NCI-H2196 (cell line): ENCODE measurements around the gene PRR22.

Experiments
- DNase-seq: peaks from one replicate; lab custom pipeline; 2025; ENCODE audit not compliant: unreplicated experiment; lab: John Stamatoyannopoulos, UW

PRR22 gene

DNA sequence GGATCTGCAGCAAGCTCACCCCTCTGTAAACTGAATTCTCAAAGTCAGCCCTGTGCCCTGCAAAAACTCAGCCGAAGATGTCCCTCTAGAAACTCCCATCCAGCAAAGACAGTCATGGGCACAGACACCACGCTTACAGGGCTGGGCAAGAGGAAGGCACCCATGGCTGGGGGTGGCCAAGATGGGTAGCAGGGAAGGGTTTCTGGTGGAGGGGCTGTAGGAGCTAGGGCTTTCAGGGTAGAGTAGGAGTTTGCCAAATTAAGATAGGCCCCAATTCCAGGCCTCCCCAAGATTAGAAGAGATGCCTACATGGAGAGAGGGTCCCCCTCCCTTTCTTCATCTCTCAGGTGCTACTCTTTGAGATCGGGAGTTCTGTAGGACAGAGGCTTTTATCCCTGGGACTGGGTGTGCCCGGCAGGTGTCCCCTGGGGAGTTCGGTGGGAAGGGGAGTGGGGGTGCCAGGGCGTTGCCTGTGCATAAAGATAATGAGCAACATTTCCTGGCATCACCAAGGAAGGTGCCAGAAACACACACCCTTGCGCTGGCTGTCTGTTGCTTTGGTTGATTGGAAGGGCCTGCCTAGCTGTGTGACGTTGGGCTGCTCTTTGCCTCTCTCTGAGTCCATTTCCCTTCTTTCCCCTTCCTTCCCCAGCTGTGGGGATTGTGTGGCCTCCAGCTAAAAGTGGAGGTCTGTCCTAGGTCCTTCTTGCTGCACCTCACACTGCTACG, 29.7 kb upstream of the PRR22 start:
- DNase-seq: no peak

- DNase-seq: no peak
These were observed 26.6 kb upstream of the PRR22 start for GRCh38 chr19:5811117-5811516.

GRCh38 chr19:5809469-5809868, 24.9 kb upstream of the PRR22 start:
- DNase-seq: no peak

- no peak for DNase-seq
These were observed 24.5 kb upstream of the PRR22 start for GRCh38 chr19:5809053-5809452.

- no peak for DNase-seq
These were observed 23.7 kb upstream of the PRR22 start for GRCh38 chr19:5808120-5808816.

- DNase-seq: no peak
These were observed 22.4 kb upstream of the PRR22 start for GRCh38 chr19:5806905-5807304.

DNA sequence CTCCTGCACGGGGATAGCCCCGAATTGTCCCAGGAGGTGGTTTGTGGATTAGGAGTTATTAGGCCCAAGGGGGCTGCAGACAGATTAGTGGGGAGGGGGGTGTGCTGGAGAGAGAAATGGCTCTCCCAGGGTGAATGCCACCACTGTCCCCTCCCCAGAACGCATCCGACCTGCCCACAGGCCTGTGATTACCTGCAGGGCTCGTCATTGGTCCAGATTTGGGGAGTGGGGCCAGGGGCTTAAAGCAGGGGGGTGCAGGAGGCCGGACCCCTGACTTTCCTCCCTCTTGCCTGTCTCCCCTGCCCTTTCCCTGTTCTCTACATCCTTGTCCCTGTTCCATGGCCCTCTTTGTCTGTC, 21.6 kb upstream of the PRR22 start:
- no peak for DNase-seq

DNA sequence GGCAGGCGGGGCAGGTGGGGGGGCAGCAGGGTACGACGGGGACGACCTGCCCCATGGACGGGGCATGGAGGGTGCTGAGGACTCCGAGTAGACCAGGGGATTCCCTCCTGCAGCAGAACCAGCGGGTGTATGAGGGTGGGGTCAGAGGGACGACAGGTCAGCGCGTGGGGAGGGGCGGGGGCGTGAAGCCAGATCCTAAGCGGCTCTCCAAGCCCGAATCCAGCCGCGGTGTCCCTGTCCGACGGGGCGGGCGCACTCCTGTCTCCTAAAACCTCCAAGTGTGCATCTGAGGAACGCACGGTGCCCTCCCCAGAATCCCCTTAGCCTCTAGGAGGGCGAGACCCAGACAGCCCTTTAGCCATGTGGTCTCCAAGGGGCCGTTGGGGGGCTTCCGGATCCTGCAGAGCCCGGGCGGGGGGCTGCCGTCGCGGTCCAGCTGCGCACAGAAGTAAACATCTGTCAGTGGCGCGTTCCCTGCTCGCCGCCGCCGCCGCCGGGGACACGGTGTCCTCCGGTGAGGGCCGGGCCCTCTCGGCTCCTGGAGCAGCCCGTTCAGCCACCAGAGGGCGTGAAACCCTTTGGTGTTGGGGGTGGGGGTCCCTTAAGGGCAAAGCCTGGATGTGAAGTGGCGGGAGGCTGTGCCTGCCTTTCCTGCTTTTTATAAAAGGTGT, 21.1 kb upstream of the PRR22 start:
- peak; percentile 85 for DNase-seq

- peak; percentile 64 for DNase-seq
These were observed 20.2 kb upstream of the PRR22 start, which contains the start of gene NRTN for GRCh38 chr19:5804516-5805461. Gene NRTN (plus strand): TSS chr19:5805067. CDS start chr19:5824166, 19,099 bp downstream.

DNA sequence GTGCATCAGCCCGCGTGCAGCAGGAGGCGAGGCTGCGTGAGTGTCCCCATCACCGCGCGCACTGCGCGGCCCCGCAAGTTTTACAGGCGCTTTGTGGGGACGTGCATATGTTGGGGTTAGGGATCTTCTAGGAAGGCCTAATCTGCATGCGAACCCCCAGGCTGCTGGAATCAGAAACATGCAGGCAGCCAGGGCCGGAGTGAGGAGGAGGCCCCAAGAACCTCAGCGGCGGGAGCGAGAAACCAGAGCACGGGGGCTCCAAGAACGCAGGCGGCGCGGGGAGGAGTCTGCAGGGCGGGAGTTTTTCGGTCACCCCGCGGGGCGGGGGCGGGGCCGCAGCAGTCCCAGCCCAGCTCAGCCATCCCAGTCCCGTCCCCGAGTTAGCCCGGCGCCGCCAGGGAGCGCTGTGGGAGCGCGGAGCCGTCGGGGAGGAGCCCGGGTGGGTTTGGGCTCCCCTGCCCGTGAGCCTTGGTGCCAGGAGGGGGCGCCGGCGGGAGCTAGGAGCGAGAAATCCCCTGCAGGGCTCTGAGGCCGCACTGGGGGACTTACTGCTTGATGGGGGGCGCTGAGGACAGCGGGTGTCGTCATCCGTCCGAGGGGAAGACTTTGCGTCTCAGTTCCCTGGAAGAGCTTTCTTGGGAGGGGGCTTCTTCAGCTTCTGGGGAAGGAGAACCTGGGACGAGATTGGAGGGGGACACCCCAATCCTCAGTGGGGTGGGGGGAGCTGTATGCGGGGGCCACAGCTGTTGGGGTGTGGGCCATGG, 19.4 kb upstream of the PRR22 start:
- peak; percentile 98 for DNase-seq

DNA sequence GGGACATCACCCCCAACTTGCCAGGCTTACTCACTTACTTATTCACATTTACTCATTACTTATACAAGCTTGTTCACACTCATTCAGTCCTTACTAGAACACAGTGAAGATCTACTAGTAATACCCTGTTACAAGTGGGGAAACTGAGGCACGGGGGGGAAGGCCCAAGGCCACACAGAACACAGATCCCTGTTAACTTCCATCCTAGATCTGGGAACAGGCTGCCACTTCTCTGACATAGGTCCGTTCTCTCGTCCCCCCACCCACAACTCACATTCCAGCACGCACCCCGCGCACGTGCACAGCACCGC, 18.9 kb upstream of the PRR22 start:
- DNase-seq: no peak

- no peak for DNase-seq
These were observed 17.5 kb upstream of the PRR22 start for GRCh38 chr19:5801796-5802619.

DNA sequence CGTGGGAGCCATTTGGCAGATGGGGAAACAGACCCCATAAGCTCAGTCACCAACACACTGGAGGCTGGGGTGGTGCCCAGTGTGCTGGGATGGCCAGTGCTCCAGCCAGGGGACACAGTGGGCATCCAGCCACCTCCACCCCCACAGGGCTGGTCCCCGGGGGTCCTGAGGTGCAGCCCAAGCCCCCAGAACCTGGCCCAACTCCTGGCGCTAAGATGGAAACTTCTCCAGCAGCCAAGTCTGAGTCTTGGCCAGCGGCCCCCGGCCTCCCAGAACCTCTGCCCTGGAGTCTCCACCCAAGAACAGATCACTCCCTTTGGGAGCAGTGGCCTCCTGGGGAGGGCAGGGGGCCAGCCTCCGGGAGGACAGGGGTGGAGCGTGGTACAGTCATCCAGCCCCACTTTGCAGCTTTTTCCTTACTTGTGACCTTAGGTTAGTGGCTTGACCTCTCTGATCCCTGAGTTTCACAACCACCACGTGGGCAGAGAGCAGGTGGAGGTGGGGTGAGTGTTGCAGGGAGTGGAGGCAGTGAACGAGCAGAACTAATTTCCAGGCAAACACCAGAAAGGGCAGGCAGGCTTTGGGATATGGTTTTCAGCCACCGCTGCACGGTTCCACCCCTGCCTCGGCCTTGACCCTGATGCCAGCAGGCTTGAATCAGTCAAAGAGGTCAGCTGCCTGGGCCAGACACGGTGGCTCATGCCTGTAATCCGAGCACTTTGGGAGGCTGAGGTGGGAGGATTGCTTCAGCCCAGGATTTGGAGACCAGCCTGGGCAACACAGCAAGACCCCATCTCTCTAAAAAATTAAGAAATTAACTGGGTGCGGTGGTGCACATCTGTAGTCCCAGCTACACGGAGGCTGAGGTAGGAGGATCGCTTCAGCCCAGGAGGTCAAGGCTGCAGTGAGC, 16.1 kb upstream of the PRR22 start:
- no peak for DNase-seq

- DNase-seq: peak; percentile 78
These were observed 15.0 kb upstream of the PRR22 start for GRCh38 chr19:5799247-5800241.

GRCh38 chr19:5798244-5798643, 13.7 kb upstream of the PRR22 start:
- DNase-seq: no peak

DNA sequence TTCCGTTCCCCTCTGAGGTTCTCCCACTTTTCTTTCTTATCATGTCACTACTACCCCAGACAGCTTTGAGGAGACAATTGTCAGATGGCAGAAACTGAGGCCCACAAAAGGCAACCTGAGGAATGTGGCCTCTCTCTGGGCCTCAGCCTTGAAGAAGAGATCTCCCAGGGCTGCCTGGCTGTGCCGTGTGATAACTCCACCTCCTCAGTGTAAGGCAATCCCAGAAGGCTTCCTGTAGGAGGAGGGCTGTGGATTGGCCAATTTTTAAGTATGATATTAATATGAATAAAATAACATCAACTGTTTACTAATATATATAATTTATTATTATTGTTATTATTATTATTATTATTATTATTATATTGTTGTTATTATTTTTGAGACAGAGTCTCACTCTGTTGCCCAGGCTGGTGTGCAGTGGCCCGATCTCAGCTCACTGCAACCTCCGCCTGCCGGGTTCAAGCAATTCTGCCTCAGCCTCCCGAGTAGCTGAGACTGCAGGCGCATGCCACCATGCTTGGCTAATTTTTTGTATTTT, 10.9 kb upstream of the PRR22 start:
- no peak for DNase-seq

DNA sequence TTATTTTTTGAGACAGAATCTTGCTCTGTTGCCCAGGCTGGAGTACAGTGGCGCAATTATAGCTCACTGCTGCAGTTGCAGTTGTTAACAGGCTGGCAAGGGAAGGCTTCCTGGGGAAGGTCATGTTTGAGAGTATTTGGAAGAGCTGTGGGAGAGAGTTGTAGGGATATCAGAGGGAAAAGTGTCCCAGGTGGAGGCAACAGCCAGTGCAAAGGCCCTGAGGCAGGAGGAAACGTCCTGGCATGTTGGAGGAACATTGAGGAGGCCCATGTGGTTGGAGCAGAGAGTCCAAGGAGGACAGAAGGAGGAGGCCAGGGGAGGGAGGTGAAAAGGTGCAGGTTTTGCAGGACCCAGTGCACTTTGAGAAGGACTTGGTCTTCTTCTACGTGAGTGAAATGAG, 8.6 kb upstream of the PRR22 start:
- no peak for DNase-seq
